ENCODE measurements around the gene PROX1.

PROX1 gene

DNA sequence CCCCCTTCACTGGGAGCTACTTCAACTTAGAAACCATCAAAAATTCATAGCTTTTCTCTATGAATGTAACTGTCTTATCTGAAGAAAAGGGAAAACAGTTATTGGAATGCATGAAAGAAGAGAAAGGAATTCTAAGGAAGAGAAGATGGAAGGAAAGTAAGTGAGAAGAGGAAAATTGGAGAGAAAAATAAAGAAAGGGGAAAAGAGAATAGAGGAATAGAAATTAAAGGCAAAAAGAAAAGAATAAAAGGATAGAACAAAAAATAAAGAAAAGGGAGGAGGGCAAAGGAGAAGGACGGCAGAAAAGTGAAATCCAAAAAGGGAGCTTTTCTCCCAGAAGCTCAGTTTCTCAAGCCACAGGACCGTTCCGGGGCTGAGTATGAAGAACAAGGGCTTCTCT is 9.9 kb upstream of the PROX1 start:
- H3K4me3 ChIP-seq (ENCODE audit: low read length), result no peak overlapping the region
- no peak for DNase-seq (ENCODE audit: low read depth, low spot score)

DNA sequence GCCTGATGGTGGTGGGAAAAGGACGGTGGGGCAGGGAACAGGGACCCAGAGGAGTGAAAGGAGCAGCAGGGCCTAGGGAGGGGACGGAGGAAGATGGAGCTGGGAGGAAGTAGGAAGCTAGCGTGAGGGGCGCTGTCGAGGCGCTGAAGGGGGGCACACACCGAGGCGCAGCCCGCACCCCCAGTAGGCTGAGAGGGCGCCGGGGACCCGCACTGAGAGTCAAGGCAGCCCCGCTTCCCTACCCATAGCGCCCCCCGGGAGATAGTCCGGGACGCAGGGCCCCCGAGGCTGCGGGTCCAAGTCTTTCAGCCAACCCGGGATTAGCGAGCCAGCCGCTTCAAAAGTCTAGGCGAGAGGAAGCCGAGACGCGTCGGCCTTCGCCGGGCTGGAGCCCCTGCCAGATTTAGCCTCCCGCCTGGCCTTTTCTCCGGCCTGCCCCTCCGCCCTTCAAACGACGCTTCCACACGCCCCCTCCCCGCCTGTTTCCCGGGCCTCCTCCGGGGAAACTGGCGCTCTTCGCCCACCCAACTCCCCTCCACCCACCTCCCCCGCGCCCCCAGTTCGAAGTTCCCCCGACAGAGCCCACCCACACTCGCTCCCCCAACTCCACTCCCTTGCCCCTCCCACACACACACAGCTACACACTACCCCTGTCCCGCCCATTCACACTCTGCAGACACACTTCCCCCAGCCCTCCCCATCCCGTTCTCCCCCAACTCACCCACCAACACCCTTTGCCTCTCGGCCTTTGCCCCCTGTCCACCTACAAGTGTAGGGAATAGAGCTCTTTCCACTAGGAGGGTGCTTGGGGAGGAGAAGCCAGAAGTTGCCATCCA is 7.8 kb upstream of the PROX1 start:
- H3K4me3 ChIP-seq (ENCODE audit: low read length), result no peak overlapping the region

DNA sequence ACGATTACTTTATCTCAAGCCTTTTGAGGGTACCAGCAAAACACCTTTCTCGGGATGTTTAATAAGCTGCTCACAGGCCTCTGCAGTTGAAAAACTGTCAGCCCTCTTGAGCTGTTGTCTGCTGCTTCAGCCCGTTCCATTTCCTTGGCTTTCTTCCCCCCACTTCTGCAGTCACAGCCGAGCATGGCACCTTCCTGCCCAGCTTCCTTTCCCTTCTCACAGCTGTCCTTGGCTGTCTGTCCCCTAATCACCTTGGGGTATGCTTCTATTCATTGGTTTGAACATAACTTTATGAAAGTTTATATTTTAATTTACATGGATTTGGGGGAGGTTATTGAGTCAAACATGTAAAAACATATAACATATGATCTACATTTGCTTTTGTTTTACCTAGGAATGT is 6.9 kb upstream of the PROX1 start:
- DNase-seq (ENCODE audit: low read depth, low spot score), result no peak
- H3K4me3 ChIP-seq (ENCODE audit: low read length), result no peak overlapping the region

More for the DNA sequence above, 7.8 kb upstream of the PROX1 start:
- no peak for DNase-seq (ENCODE audit: low read depth, low spot score)

DNA sequence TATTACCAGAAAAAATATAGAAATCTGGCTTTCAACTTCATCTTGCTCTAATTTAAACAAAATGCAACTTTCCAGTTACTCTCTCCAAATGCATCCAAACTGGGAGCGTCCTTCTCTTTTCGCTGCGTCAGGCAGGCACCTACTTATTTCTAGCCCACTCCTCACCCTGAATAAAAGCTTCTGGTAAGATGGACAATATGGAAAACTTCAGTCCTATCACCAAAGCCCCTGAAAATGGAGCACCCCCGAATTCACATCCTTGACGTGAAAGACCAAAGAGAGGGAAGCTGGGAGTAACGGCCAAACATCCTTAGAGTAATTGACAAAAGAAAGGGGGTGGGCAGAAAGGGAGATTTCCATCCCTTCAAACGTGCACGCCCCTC is 5.5 kb upstream of the PROX1 start:
- DNase-seq (ENCODE audit: low read depth, low spot score), result no peak
- H3K4me3 ChIP-seq (ENCODE audit: low read length), result no peak overlapping the region

DNA sequence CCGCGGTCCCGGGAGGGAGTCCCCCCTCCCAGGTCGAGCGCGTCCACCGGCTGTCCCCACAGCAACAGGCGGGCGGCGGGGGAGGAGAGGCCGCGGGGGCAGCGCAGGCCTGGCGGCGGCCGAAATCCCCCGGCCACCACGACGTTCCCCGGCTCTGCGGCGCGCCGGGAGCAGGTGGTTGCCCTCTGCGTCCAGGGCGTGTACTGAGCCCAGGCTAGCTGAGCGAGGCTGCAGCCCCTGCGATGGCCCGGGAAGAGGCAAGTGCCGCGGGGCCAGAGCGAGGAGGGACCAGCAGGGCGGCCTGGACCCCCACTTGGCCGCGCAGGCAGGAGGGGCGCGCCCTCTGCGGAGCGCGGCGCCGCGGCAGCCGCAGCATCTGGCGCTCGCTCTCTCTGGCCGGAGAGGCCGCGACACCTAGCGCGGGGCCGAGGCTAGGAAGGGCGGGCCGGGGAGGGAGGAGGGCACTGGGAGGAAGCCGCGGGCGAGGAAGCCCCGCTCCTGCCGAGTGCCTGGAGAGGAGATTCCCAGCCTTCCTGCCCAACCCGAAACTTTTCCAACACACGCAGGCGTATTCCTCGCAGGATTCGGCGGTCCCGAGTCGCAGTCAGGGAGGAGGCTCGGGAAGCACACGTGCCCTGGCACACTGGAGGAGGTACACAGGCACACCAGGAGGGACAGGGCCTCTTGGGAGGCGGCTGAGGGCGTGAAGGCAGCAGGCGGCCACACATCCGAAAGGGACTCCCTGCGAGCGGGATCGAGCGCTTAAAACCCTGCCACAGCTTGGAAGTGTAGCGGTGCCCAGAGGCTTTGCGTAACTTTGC is 4.9 kb upstream of the PROX1 start:
- DNase-seq (ENCODE audit: low read depth, low spot score), result no peak
- no peak overlapping the region for H3K4me3 ChIP-seq (ENCODE audit: low read length)

DNA sequence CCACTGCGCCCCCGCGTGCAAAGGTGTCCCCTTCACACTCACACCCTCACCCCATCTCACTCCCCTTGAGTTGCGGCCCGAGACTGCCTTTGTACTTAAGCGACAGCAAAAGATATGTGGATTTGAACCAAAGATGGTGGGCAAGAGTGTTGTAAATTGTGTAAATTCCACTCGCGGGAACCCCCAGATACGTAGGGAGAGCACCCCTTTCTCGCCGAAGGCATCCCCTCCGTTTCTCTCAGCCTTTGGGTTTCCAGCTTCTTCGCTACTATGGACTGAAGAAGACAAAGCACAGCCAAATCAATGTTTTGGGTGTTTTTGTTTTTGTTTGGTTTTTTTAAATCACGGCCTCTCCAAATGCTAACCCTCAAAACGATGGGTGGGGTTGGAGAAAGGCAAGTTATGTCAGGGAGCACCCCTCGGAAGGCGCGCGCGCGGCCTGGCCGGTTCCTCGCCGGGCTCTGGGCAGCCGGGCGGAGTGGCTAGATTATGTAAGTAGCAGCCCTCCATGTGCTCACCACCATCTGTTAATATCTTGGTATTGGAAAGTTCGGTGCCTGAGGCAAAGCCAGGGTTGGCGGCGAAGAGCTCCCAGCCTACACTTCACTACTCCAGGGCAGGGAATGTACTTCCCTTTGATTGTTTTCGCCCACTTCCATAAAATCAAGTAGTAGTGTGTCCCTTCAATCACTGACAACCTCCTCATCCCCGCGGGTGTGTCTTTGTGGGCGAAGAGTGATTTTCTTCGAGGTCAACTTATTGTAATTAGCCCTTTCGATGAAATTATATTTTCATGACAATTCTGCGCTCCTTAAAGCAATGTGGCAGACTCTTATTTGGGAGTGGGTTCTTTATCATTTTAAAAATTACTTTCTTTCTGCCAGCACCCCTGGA is 4.0 kb upstream of the PROX1 start:
- no peak overlapping the region for H3K4me3 ChIP-seq (ENCODE audit: low read length)
- no peak for DNase-seq (ENCODE audit: low read depth, low spot score)

DNA sequence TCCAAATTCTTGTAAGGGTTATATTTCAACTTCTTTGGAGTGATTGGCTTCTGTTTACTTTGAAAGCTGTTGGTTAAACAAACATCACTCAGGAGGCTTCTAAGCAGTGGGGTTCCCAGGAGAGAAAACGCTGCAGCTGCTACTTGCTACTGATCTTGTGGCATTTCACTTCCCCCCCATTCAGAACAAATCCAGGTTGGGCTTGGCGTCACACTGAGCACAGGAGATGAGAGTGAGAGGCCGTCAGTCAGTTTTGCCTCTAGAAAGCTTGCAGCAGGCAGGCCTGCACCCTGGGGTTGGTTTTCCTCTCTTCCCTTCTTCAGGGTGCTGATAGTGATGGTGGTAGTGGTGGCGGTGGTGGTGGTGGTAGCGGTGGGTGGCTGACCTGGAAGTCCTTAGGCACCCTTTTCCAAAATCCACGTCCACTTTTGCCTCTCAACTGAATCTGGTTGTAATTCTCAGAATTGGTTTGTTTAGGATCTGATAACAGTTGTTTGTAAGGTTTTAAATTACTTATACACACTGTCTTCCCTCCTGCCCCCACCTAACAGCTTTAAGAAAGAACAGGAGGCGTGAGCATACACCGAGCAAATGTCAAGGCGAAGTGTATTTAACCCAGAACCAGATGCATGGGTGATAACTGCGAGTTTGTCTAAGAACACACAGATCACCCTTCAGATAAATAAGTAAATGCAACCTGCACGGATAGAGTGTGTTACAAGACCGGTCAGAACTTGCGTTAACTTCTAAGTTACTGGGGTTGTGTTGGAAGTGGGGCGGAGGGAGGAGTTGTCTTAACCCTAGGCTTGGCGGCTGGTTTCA is 3.2 kb upstream of the PROX1 start:
- peak; percentile 42 for DNase-seq (ENCODE audit: low read depth, low spot score)
- H3K4me3 ChIP-seq (ENCODE audit: low read length), result no peak overlapping the region

DNA sequence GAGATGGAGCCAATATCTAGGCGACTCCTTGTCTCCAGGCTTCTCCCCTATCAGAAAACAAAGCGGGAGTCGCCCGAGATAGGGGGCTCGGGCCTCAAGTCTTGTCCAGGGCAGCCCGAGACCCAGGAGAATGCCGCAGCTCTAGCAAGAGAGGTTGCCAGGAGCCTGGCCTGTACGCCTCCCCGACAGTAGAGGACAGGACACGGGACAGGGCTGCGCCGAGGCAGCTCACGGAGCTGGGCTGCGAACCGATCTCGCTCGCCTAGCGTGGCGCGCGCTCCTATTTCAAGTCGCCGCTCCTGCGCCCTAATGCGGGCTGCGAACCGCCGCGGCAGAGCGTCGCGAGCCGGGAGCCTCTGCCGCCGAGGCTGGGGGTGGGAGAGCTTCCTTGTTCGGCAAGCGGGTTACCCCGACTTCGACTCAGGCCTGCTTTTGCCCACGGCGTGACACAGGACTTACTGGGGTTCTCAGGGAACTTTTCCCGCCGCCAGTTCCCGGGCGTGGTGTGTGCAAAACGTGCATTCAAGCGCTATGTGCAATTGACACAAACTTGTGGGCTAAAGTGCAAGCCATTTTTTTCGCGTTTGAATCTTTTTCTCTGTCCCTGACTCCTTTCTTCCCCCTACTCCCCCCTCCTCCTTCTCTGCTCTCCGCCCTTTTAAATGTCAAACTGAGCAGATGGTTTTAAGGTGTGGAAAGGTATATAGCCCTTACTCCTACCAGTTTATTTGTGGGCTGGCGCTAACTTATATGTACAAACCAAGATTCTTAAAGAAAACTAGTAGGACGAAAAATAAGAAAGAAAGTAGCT is 2.4 kb upstream of the PROX1 start:
- DNase-seq (ENCODE audit: low read depth, low spot score), result no peak
- no peak overlapping the region for H3K4me3 ChIP-seq (ENCODE audit: low read length)

DNA sequence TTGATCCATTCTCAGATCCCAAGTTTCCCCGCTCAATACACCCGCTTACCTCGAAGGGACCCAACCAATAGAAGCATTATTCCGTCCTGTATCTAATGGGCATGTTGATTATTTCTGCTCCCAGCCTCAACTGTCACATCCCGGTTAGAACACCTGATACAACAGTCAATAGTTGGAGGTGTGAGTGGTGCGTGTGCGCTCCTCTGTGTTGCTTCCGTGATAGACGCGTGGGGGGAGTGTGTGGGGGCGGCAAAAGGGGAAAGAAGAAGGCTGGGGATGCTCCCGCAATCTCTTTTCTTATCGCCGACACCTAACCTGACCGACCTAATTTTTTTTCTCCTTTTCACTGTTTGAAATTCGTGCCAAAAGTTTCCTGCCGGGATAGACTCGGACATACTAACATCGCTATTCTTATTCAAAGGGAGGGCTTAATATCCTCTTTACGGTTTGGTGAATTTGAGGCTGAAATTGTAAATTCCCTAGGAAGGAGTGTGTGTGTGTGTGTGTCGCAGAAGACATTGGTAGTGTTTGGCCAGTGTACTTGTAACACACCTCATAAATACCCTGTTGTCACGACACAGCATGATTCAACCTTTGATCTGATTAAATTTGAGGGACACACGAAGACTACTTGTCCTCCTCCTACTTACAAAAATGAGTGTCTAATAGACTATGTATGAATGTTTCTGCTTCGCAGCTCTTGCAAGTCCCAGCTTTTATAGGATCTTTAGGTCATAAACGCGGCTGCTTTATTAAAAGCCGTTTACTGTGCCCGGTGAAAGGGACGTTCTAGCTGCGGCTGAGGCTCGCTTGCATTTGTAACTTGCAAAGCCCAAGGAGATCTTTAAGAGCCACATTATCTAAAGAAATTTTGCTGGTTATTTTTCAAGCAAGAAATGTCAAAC is 1.5 kb upstream of the PROX1 start:
- no peak for DNase-seq (ENCODE audit: low read depth, low spot score)
- H3K4me3 ChIP-seq (ENCODE audit: low read length), result no peak overlapping the region

DNA sequence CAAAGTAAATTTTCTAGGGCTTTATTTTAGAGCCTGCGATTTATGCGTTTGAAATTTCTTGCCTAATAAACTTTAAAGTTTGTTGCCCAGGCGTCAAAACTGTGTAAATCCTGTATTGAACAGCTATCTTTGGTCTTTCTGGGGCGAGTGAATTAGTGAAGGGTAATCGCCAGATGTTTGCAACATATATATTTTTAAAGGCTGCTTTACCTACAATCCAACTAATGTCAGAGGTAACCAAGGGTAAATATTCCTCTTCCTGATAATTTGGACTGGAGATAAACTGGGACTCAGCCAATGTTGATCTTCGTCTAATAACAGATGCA is 885 bp upstream of the PROX1 start:
- peak overlapping the region; percentile 68 for H3K4me3 ChIP-seq (ENCODE audit: low read length)
- DNase-seq (ENCODE audit: low read depth, low spot score), result no peak

DNA sequence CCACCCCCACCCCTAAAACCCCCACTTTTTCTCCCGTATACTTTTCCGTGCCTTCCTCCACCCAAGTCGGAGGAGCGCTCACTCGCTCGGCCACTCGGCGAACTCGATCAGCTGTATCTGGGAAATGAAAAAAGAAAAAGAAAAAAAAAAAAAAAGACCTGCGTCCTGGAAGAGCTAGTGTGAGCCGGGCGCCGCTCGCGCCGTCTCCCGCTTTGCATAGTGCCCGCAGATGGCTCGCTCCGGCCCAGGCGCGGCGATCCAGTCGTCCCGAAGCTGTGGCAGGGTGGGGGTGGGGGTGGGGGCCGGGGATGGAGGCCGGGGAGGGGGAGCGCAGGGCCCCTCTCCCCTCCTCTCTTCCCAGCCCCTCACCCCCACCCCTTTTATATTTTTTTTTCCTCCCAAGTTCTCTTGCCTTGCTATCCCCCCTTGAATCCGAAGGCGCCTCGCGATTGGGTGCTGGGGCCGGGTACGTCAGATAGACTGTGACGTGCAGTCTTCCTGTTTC is 299 bp upstream of the PROX1 start:
- H3K4me3 ChIP-seq (ENCODE audit: low read length), result peak overlapping the region; percentile 68
- DNase-seq (ENCODE audit: low read depth, low spot score), result peak; percentile 90

DNA sequence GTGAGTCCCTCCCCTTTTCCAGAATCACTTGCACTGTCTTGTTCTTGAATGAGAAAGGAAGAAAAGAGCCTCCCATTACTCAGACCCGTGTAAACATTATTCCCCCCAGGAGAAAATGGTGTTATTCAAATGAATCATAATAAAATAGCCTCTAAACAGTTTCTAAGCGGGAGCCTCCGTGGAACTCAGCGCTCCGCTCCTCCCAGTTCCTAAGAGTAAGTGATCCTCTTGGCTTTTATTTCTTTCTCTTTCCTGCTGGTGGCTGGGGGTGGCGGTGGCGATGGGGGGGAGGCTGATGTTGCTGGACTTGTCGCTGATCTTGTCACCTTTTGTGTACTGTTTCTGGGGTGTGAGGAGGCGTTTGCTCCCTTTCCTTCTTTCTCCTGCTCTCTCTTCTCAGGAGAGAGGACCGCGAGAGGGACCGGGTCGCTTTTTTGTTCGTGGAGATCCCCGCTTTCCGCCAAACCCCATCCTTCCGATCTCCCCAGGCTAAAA is 781 bp downstream of the PROX1 start:
- no peak for DNase-seq (ENCODE audit: low read depth, low spot score)

DNA sequence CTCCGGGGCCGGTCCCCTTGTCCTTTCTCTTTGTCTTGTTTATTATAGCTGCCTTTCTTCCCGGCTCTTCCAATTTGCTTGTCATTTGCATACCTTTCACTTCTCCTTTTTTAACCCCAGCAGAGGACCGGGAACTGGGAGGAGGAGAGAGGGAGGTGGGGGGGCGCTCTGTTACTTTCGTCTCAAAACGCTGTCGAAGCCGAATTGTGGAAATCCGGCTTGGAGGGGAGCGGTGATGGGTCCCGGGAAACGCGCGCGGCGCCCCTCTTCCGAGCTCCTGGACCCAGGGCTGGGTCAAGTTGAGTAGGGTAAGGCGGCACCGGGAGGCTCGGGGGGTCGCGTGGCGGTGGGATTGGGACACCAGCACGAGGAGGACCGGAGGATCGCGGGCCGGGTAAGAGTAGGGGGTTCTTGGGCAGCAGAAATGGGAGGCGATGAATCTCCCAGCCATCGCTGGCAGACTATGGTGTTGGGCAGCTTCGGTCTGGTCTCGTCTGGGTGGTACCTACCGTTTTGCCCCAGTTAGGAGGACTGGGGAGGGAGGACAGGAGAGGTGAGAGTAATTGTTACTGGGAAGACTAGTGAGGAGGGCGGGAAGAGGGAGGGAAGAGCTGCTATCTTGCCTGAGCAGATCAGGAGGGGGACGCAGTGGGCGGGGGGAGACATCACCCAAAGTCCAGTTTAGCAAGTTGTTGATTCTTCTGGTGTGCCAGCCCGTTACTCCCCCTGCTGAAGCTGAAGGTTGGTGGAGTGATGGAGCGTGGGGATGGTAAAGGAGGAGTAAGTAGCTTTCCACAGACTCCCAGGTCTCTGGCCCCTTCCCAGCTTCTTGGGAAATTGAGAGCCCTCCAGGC is 1.5 kb downstream of the PROX1 start:
- no peak for DNase-seq (ENCODE audit: low read depth, low spot score)

More for the DNA sequence above, 781 bp downstream of the PROX1 start:
- peak overlapping the region; percentile 68 for H3K4me3 ChIP-seq (ENCODE audit: low read length)

DNA sequence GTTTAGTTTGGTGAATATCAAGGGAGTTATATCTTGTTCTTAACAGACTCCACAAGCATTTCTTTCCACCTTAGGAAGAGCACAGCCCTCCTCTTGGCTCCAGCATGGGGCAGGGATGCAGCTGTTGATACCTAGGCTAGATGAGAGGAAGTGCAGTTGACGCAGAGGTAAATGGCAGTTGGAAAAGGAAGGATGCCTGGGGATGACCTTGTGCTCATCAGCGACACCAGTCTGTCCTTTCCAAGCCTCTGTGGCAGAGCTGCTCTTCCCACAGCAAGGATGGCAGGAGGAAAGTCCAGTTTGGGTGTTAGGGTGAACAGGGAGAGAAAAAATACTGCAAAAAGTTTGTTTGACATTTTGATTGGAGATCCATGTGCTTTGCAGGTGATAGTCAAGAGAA is 6.2 kb downstream of the PROX1 start:
- H3K4me3 ChIP-seq (ENCODE audit: low read length), result no peak overlapping the region
- DNase-seq (ENCODE audit: low read depth, low spot score), result no peak

More for the DNA sequence above, 1.5 kb downstream of the PROX1 start:
- no peak overlapping the region for H3K4me3 ChIP-seq (ENCODE audit: low read length)

DNA sequence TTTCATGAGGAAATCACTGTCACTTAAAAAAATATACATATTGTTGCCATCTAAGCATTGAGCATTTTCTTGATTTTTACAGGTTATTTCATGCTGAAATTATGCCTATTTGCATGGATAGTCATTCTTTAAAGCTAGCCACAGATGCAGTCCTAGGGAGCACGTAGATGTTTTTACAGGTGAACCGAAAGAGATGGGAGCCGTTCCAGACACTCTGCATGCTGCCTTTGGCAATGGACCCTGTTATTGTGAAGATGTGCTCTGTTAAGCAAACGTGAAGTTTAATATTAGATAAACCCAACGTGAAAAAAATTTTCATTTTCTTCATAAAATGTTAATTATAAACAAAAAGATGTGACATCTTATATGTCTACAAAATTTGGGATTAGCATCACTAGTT is 7.1 kb downstream of the PROX1 start:
- DNase-seq (ENCODE audit: low read depth, low spot score), result no peak
- no peak overlapping the region for H3K4me3 ChIP-seq (ENCODE audit: low read length)

DNA sequence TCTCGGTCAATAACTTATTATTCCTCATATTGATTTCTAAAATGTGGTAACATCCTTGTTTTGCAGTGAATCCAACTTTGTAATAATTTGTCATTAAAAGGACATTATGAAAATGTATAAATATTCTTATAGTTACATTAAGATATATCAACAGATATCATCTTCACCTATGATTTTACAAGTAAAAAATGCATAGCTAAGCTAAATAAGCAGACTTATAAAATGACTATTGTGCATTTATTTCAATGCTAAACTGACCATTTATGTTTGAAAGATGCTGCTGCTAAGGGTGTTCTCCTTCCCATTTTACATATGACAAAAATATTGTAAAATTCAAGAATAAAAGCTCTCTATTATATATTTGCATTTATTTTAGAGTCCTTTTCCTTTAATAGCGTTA is 7.8 kb downstream of the PROX1 start:
- DNase-seq (ENCODE audit: low read depth, low spot score), result no peak
- no peak overlapping the region for H3K4me3 ChIP-seq (ENCODE audit: low read length)

All from Jurkat, Clone E6-1 (cell line).